Neuronal stem cell (in vitro differentiated cells): Measurements from ENCODE around the gene DNAH11.
A peak's percentile ranks its signal among the peaks of the same experiment; 100 is the strongest.
"Not testable (repeated sequence)": the region's sequence is repeated elsewhere in the genome, so short reads cannot be mapped to it uniquely, and the experiment has no call there.

Experiments
- DNase-seq: peaks from one replicate; pipeline ENCODE4 v3.0.0-alpha.2; 2013; ENCODE audit warnings: low spot score
- H2AFZ ChIP-seq: one replicate; pipeline ENCODE4 v1.6.1; 2013; ENCODE audit warnings: mild to moderate bottlenecking, low read length, inconsistent platforms
- H2AK5ac ChIP-seq: 2 replicates; pipeline ENCODE4 v1.6.1; 2013; ENCODE audit warnings: low read depth, mild to moderate bottlenecking, inconsistent platforms, low read length, moderate library complexity, mixed read lengths
- H2BK120ac ChIP-seq: 2 replicates; pipeline ENCODE4 v1.6.1; 2013; ENCODE audit warnings: low read depth, mild to moderate bottlenecking, inconsistent platforms, low read length, moderate library complexity, mixed read lengths
- H2BK12ac ChIP-seq: one replicate; pipeline ENCODE4 v1.6.1; 2013; ENCODE audit warnings: low read length, inconsistent platforms
- H2BK15ac ChIP-seq: 2 replicates; pipeline ENCODE4 v1.6.1; 2013; ENCODE audit warnings: mild to moderate bottlenecking, low read length, inconsistent platforms, mixed read lengths
- H2BK5ac ChIP-seq: one replicate; pipeline ENCODE4 v1.6.1; 2013; ENCODE audit warnings: inconsistent platforms, mild to moderate bottlenecking, low read length, moderate library complexity
- H3K14ac ChIP-seq: one replicate; pipeline ENCODE4 v1.6.1; 2013; ENCODE audit warnings: low read length, inconsistent platforms
- H3K18ac ChIP-seq: 2 replicates; pipeline ENCODE4 v1.6.1; 2013; ENCODE audit warnings: low read length, inconsistent platforms
- H3K23ac ChIP-seq: 2 replicates; pipeline ENCODE4 v1.6.1; 2013; ENCODE audit warnings: low read depth, mild to moderate bottlenecking, mixed read lengths, low read length, inconsistent platforms; ENCODE audit not compliant: poor library complexity
- H3K27ac ChIP-seq: replicated peaks from 3 replicates; pipeline ENCODE4 v1.5.1; 2013; ENCODE audit warnings: low read length, inconsistent platforms
- H3K27me3 ChIP-seq, 3 experiments: 2 replicates each; pipeline ENCODE4 v1.6.1; 2013; ENCODE audit warnings: low read length in 3 of 3, mild to moderate bottlenecking in 2 of 3, inconsistent platforms in 1 of 3, low read depth in 1 of 3, mixed read lengths in 1 of 3, moderate library complexity in 1 of 3; ENCODE audit not compliant: control insufficient read depth in 3 of 3, insufficient read depth in 3 of 3
- H3K36me3 ChIP-seq, 2 donors: replicated peaks in 1 of 2; 2 replicates each; pipeline ENCODE4 v1.6.1; 2013; ENCODE audit warnings: low read length in 2 of 2; ENCODE audit not compliant: control insufficient read depth in 2 of 2, insufficient read depth in 2 of 2
- H3K4ac ChIP-seq: 2 replicates; pipeline ENCODE4 v1.6.1; 2013; ENCODE audit warnings: inconsistent platforms, mild to moderate bottlenecking, low read length, moderate library complexity
- H3K4me1 ChIP-seq, 2 donors: 1 replicate in 1 of 2; 2 replicates in 1 of 2; pipeline ENCODE4 v1.6.1; 2013; ENCODE audit warnings: low read length in 2 of 2, low read depth in 1 of 2; ENCODE audit not compliant: control insufficient read depth in 2 of 2, insufficient read depth in 1 of 2
- H3K4me2 ChIP-seq: one replicate; pipeline ENCODE4 v1.6.1; 2013; ENCODE audit warnings: mild to moderate bottlenecking, low read length, inconsistent platforms; ENCODE audit not compliant: insufficient read depth, poor library complexity, severe bottlenecking
- H3K4me3 ChIP-seq, 2 donors: 2 replicates each; pipeline ENCODE4 v1.5.1; 2013; ENCODE audit warnings: low read length in 2 of 2, mild to moderate bottlenecking in 2 of 2, inconsistent platforms in 1 of 2, moderate library complexity in 1 of 2
- H3K79me1 ChIP-seq: one replicate; pipeline ENCODE4 v1.6.1; 2013; ENCODE audit warnings: low read depth, mild to moderate bottlenecking, inconsistent platforms, low read length, moderate library complexity
- H3K9ac ChIP-seq: one replicate; pipeline ENCODE4 v1.6.1; 2013; ENCODE audit warnings: mild to moderate bottlenecking, low read depth, low read length, inconsistent platforms; ENCODE audit not compliant: poor library complexity
- H3K9me3 ChIP-seq, 2 donors: replicated peaks in 1 of 2; 2 replicates each; pipeline versions ENCODE3 to v1.6.1; 2013; ENCODE audit warnings: low read length in 2 of 2, mild to moderate bottlenecking in 2 of 2, inconsistent platforms in 1 of 2, low read depth in 1 of 2, mixed read lengths in 1 of 2, moderate library complexity in 1 of 2; ENCODE audit not compliant: control insufficient read depth in 2 of 2, insufficient read depth in 1 of 2
- H4K8ac ChIP-seq: one replicate; pipeline ENCODE4 v1.6.1; 2013; ENCODE audit warnings: low read depth, mild to moderate bottlenecking, inconsistent platforms, low read length, moderate library complexity
- H4K91ac ChIP-seq: one replicate; pipeline ENCODE4 v1.6.1; 2013; ENCODE audit warnings: low read length, low read depth, mild to moderate bottlenecking, inconsistent platforms; ENCODE audit not compliant: poor library complexity
- WGBS, 2 donors: extraction: QIAGEN DNeasy Blood & Tissue Kit; methylation state at CpG; one replicate each; pipeline ENCODE4 v1.1.7; 2013; ENCODE audit warnings: missing lambda C conversion rate in 2 of 2, mixed read lengths in 1 of 2; ENCODE audit not compliant: insufficient read length in 2 of 2, insufficient replicate concordance in 1 of 2; ENCODE audit errors: extremely low coverage in 2 of 2; 5-methylcytosine and 5-hydroxymethylcytosine counted together

The DNAH11 gene

DNA sequence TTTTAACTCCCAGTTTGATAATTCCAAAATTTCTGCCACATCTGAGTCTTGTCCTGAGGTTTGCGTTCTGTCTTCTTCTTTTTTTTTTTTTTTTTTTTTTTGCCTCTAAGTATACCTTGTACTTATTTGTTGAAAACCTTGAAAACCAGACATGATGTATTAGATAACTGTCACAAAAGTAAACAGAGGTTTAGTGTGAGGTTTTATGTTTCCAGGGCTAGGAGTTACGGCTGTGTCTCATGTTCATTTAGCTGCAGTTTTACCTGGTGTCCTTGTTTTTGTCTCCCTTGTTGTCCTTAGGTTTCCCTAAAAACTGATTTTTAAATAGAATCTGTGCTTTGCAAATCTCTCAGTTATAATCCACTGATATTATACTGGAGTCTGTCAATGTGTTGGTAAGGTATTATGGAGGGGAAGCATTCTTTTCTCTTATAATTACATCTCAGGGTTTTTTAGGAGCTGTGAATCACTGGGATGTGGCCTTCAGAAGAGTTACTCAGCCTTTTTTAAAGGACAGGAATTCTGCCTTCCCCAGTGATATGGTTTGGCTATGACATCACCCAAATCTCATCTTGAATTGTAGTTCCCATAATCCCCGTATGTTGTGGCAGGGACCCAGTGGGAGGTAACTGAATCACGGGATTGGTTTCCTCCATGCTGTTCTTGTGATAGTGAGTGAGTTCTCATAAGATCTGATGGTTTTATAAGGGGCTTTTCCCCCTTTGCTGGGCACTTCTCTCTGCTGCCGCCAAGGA, 307.9 kb downstream of the DNAH11 start:
- Histone ChIP-seq H3K4me1 (no peaks in the 10 kb centered on the region), H3K36me3 (no peaks in the 10 kb centered on the region), H2AK5ac (no peak overlapping the region), H3K14ac (no peak overlapping the region), H2BK120ac (no peak overlapping the region), H4K91ac (no peak overlapping the region), H3K18ac (no peak overlapping the region), H3K27me3 (no peaks in the 10 kb centered on the region), H3K23ac (no peak overlapping the region), H3K9me3 (no peaks in the 10 kb centered on the region), H3K27ac (no peak overlapping the region), H2BK5ac (no peak overlapping the region), H3K4me3 (no peak overlapping the region), H3K9ac (no peak overlapping the region), H2BK15ac (no peak overlapping the region), H3K79me1 (no peaks in the 10 kb centered on the region), H3K4me2 (no peak overlapping the region), H4K8ac (no peak overlapping the region), H2AFZ (peak overlapping the region; percentile 37), H3K4ac (no peak overlapping the region), H2BK12ac (no peak overlapping the region)
- no CpG with 5 or more reads among the region's 5 CpGs for WGBS, 2 donors
- no peak for DNase-seq

- no peak overlapping the region for H3K18ac ChIP-seq
- H2AFZ ChIP-seq = peak overlapping the region; percentile 37
Observed at GRCh38 chr7:21851559-21851967, 308.7 kb downstream of the DNAH11 start.

GRCh38 chr7:21865631-21866204, 322.9 kb downstream of the DNAH11 start:
- H3K18ac ChIP-seq, DNase-seq, H3K27ac ChIP-seq: not testable (repeated sequence)

More at GRCh38 chr7:21851559-21851967, 308.7 kb downstream of the DNAH11 start:
- no peak overlapping the region for H2BK15ac ChIP-seq
- H3K4ac ChIP-seq = no peak overlapping the region
- H2BK120ac ChIP-seq = no peak overlapping the region
- no peak overlapping the region for H3K4me2 ChIP-seq
- no peaks in the 10 kb centered on the region for H3K4me1 ChIP-seq
- no peaks in the 10 kb centered on the region for H3K27me3 ChIP-seq
- no peaks in the 10 kb centered on the region for H3K9me3 ChIP-seq
- no peak overlapping the region for H3K27ac ChIP-seq
- H3K36me3 ChIP-seq = no peaks in the 10 kb centered on the region
- no peak overlapping the region for H4K8ac ChIP-seq
- no peak overlapping the region for H3K4me3 ChIP-seq
- no peak overlapping the region for H3K14ac ChIP-seq
- no peak overlapping the region for H4K91ac ChIP-seq
- no peak overlapping the region for H2BK12ac ChIP-seq
- no peak for DNase-seq
- H3K23ac ChIP-seq = no peak overlapping the region
- no peaks in the 10 kb centered on the region for H3K79me1 ChIP-seq
- H2BK5ac ChIP-seq = no peak overlapping the region
- no peak overlapping the region for H3K9ac ChIP-seq
- H2AK5ac ChIP-seq = no peak overlapping the region
- WGBS, 2 donors = no CpG with 5 or more reads among the region's 6 CpGs

DNA sequence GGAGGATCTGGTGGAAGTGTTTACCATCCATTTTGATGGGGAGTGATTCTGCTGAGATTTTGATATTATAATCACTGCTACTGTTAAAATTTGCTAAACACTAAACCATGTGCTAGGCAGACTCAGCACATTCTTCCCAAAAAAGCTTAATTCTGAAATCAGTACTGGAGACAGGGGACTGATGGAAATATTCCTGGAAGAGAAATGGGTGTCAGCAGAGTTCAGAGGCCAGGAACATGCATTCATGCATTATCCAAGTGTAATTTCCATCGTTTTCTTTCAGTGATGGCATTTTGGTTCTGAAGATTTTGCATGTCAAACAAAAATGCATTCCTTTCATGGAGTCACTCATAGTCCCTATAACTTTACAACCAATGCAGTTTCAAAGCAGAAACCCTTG, 323.9 kb downstream of the DNAH11 start:
- no peak overlapping the region for H2AK5ac ChIP-seq

More at GRCh38 chr7:21865631-21866204, 322.9 kb downstream of the DNAH11 start:
- not testable (repeated sequence) for H2AK5ac ChIP-seq, H3K14ac ChIP-seq, H3K27me3 ChIP-seq, H3K23ac ChIP-seq, H2BK12ac ChIP-seq, H3K79me1 ChIP-seq, H2BK5ac ChIP-seq, H3K36me3 ChIP-seq, H2BK120ac ChIP-seq, H3K9me3 ChIP-seq, H3K9ac ChIP-seq, H3K4me2 ChIP-seq, H4K8ac ChIP-seq, H2BK15ac ChIP-seq, H4K91ac ChIP-seq, H3K4ac ChIP-seq, H3K4me3 ChIP-seq
- no CpG with 5 or more reads among the region's 7 CpGs for WGBS, 2 donors
- peak overlapping the region; percentile 0 for H2AFZ ChIP-seq
- peaks cover 8 to 23% of the 10 kb centered on the region in 2 donors for H3K4me1 ChIP-seq

More for the DNA sequence above, 323.9 kb downstream of the DNAH11 start:
- H2BK5ac ChIP-seq = no peak overlapping the region
- no peak overlapping the region for H3K14ac ChIP-seq
- H3K4me3 ChIP-seq = no peak overlapping the region
- WGBS, 2 donors = no CpG with 5 or more reads among the region's 1 CpG
- H3K4ac ChIP-seq = no peak overlapping the region
- no peak overlapping the region for H3K9ac ChIP-seq
- H2BK120ac ChIP-seq = no peak overlapping the region
- H4K91ac ChIP-seq = no peak overlapping the region
- DNase-seq = no peak
- H3K23ac ChIP-seq = no peak overlapping the region
- no peak overlapping the region for H3K27ac ChIP-seq
- no peaks in the 10 kb centered on the region for H3K27me3 ChIP-seq
- no peak overlapping the region for H2BK12ac ChIP-seq
- H2BK15ac ChIP-seq = no peak overlapping the region
- peak overlapping the region; percentile 75 for H2AFZ ChIP-seq
- no peak overlapping the region for H3K4me2 ChIP-seq
- no peaks in the 10 kb centered on the region for H3K79me1 ChIP-seq
- no peaks in the 10 kb centered on the region for H3K9me3 ChIP-seq
- H3K4me1 ChIP-seq = peaks cover 8 to 23% of the 10 kb centered on the region in 2 donors
- H3K18ac ChIP-seq = no peak overlapping the region
- H4K8ac ChIP-seq = no peak overlapping the region
- H3K36me3 ChIP-seq = no peaks in the 10 kb centered on the region
